GM19468 (cell line): ENCODE results near the gene MAPRE3.

ENCODE experiments used
- ATAC-seq: cut with Tn5 transposase; IDR thresholded peaks from one replicate; pipeline ENCODE4 v1.9.1; 2021; ENCODE audit warnings: mild to moderate bottlenecking, moderate library complexity, moderate number of reproducible peaks; ENCODE audit not compliant: unreplicated experiment; ENCODE audit errors: extremely low read depth

The MAPRE3 gene

DNA sequence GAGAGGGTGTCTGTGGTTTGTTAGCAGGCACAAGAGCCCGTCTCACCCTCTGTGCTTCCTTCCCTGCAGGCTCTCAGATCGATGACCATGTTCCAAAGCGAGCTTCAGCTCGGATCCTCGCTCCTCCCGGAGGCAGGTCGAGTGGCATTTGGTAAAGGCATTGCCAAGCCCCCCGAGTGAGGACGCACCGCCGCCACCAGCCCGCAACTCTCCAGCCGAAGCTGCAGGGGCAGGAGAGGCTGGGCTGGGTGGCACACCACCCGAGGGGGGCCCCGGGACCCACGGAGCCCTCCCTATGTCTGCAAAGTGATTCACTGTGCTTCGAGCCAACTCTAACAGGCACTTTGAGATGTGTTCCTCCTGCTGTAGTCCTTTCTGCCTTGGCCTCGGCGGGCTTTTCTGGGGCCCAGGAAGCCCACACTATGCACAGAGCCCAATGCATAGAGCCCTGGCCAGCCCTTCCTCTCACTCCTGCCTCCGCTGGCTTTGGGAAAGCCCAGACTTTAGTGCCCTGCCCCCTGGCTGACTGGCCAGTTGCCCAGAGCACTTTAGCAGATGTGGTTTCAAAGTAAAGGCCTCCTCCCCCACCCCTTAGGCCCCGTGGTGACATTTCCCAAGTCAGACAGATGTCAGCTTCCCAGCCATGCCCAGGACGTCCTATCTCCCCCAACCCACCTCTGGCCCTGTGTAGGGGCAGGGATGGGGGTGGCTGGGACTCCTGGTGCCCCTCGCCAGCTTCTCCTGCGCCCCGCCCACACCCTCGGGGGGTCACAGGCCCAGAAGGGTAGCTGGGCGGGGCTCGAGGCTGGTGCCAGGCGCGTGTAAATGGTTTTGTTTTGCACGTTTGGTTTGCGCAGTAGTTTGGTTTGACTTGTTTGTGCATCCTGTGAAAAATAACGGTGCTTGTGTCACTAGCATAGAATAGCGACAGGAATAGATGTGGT lies 23.3 kb upstream of the MAPRE3 start:
- ATAC-seq = no peak

DNA sequence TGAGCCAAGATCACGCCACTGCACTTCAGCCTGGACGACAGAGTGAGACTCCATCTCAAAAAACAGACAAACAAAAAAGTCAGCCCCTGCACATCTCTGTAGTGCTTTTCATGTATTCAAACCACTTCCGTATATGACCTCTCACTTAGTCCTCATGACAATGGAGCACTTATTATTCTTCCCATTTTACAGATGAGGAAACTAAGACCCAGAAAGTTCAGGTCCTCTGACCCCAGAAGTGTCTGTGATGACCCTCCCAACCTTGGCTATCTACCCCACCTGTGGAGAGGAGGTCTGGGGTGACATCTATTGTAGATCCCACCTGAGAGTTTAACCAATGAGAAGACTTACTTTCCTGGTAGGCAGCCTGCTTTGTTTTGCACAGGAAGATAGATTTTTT lies 21.6 kb upstream of the MAPRE3 start:
- ATAC-seq = no peak

DNA sequence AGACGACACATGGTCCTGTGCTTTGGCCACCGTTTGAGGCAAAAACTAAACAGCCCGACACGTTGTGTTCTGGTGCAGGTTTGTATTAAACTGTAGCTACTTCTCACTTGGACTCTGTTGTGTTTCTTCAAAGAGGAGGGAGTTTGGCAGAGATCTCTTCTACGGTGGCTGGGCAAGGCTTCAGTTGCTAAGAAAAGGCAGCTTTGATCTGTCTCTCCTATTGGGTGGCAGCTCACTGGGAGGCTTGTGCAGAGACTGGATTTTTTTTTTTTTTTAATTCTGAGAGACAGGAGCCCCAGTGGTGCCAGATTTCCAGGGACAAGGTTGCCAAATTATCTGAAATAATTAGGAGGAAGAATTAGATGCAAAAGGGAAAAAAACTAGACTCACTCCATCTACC lies 20.2 kb upstream of the MAPRE3 start:
- no peak for ATAC-seq

DNA sequence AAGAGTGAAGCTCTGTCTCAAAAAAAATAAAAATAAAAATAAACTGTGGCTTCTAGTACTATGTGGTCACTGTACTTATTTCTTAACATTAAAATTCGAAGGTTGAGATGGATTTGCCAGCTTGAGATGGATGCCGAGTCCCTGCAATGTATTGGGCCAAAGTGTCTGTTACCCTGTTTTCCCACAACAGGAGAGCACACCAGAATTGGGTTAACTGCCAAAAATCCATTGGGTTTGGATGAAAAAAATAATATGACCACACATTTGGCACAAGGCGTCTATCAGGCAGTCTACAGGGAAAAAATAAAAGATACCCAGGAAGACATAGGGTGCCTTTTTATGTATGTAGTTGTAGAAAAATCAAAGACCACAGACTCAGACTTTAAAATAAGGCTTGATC lies 19.2 kb upstream of the MAPRE3 start:
- ATAC-seq = no peak

DNA sequence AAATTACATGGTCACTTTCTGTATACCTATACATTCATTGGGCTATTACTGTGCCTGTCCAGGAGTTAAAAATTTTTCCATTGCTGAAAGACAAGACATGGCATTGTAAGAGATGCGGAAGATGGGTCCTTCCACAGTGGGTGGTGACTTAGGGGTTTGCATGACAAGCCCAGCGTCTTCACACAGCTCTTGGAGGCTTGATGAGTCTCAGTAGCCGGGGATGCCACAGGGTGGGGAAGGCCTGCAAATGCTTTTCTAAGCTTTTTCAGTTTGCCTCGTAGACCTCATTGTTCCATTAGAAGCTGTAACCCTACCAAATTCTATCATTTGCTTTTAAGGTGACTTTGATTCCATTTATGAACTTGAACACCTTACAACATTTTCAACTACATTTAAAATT lies 18.1 kb upstream of the MAPRE3 start:
- no peak for ATAC-seq

DNA sequence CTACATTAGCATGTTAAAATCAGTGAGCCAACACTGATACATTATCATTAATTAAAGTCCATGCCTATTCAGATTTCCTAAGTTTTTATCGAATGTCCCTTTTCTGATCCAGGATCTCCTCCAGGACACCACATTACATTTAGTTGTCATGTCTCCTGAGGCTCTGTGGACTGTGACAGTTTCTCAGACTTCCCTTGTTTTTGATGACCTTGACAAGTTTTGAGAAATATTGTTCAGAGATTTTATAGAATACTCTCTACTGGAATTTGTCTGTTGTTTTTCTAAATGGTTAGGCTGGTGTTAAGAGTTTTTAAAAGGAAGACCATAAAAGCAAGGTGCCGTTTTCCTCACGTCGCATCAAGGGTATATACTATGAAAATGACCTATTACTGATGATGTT lies 16.3 kb upstream of the MAPRE3 start:
- no peak for ATAC-seq

DNA sequence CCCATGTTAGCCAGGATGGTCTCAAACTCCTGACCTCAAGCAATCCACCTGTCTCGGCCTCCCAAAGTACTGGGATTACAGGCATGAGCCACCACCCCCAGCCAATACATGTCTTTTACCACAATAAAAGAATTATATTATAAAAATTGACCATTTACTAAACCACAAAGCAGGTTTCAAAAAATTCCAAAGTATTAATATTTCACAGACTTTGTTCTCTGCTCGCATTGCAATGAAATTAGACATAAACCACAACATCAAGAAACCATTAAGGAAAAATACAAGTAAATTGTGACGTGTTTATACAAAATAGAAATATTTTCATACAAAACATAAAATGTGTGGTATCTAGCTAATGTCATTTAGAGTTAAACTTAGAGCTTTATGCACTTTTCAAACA lies 13.4 kb upstream of the MAPRE3 start:
- no peak for ATAC-seq

DNA sequence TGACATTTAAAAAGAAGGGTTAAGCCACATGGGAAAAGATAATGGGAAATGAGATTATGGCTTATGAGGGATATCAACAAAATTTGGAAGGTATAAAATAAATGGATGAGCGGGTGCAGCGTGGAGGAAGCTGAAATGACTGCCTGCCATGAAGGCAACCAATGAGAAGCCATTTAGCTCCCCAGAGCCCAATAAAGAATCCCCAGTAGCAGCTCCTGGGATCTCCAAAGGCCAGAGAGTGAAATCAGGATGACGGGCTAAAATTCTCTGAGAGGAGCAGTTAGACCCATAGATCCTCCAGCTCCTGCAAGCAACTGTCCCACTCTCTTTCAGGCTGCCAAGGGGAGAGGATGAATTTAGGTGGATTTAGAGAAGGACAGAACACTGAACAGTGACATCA lies 12.9 kb upstream of the MAPRE3 start:
- no peak for ATAC-seq

DNA sequence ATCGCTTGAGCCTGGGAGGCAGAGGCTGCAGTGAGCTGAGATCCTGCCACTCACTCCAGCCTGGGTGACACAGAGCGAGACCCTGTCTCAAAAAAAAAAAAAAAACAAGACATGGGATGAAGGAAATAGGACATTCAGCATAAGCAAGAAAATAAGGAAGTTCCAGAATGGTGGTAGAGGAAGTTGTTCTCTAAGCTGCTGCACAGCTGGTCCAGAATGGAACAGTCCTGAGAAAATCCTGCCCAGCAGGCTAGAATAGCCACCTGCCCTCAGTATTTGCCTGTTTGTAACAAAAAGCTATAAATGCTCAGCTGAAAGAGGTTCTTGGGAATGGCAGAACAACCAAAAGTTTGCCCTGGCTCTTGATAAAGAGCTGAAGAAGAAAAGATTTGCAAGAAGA lies 11.1 kb upstream of the MAPRE3 start:
- no peak for ATAC-seq

DNA sequence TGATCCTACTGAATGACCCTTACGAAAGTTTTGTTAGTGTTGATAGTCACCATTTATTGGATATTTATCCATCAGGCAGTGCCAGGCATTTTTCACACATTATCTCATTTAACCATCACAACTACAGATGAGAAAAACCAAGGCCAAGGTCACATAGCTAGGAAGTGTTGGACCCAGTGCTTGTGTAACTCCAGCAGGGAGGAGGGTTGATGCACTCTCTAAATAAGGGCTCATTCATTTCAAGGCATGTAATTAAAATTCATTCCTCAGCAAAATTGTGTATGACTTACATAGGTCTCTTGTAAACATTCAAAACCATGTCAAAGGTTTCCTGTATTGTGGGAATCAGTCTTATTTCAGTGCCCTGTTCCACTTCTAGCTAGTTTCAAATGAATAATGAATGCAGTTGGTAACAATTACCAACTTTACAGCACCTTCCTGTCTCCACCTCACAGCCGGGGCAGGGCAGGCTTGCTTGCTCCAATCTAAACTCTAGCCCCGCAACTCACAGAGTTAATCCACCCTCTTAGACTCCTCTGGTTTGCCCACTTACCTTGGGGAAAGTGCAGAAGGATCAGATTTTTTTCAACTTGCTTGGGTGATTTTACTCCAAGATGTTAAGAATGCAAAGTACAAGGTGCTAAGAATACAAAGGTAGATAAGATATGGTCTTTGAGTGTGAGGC lies 5.8 kb upstream of the MAPRE3 start:
- ATAC-seq = no peak

DNA sequence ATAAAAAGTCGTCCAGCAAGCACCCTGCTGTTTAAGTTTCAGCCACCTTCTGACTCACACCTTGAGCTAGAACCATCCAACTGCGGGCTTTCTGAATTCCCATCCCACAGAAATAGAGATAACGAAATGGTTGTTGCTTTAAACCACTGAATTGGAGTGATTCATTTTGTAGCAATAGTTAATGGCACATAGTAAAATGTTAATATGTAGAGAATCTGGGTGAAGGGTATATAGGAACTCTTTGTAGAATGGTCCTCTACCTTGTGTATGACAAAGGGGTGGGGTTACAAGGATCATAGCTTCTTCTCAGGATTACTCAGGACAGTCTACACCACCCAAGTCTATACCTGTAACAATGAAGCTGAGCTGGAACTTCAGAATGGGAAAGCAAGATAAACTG lies 2.4 kb upstream of the MAPRE3 start:
- ATAC-seq = no peak

DNA sequence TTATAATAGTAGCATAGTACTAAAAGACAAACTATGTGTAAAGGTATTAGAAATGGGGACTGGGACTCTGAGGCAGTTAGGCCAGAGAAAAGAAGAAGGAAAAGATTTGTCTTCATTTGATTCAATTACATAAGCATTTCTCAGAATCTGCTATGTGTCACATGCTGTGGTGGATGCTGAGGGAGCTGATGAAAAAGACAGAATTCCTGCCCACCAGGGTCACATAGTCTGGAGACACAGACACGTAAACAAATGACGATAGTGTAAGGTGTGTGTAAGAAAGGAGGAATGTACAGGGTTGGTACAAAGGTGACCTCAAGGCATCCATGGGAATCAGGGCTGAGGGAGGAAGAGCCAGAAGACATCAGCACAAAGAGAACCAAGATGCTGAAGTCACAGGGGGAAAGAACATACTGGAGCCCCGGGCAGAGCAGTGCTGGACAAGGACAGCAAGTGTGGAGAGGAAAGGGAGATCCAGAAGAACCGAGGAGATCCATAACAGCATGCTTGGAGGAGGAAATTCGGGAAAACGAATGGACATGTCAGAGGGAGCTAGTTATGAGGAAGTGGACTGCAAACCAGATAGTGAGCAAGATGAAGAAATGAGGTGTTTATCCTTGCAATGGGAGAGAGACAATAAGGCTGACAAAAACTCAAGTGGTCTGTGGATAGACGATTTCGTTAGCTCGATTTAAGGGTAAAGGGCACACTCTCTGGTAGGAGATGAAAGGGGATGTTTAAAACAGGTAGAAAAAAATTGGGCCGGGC lies 1.2 kb upstream of the MAPRE3 start:
- no peak for ATAC-seq

DNA sequence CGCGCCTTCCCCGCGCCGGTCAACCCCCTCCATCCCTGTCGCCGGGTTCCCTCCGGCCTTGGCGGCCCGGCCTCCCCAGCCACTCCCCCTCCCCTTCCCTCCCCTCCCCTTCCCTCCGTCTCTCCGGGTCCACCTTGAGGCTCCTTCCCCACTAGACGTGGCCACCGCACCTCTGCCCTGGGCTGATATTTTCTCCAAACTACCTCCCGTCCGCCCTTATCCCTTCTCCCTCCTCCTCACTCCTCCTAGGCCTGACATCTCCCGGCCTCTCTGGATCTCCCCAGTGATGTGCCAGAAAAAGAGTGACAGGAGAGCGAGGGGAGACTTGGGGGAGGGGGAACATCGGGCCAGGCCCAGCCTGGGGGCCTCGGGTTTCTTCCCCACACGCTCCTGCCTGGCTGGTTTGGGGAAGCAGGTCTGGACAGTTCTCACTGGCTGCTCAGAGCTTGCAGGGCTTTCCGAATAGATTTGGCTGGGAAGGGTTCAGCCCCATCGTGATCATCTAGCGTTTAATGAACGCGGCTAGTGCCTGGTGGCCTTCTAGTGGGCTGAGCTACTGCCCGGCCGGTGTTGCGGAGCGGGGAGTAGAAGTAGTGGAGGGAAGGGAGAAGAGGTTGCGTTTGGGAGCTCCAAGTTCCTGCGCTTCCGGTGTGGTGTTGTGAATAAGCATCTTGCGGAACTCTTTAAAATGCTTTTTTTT lies 641 bp downstream of the MAPRE3 start:
- no peak for ATAC-seq

DNA sequence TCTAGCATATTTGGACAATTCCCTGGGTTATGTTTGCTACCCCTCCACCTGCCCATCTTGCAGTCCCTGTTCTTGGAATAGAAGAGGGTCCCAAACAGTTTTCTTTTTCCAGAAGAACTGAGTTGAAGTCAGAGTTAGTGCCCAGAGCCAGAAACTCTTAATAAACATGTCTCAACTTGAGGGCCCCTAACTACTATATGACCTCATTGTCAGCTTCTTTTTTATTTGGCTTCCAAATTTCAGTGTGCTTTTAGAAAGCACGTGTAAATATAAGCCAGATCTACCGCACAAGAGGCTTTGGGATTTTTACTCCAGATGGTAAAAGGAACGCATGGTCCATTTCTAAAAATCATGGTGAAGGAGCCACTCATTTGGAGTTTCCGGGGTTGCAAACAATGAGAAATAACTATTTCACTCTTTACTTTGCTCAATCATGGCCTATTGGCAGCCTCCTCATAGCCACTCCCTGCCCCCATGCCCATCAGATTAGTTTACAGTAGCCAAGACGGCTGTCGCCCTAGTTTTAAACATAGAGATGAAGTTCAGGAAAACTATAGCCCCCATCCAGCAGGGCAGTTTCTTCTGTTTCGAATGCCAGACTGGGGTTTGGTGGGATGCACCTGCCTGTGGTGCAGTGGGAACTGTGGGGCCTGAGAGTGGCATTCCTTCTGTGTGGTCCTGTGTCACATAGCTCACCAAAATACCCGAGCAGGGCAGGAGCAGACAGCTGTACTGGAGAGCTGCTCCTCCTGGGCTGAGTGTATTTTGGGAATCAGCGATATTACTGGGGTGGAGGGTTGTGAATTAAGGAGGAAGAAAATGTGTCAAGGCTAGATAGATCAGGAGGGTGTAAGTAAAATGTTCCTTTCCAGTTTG lies 1.7 kb downstream of the MAPRE3 start:
- no peak for ATAC-seq

DNA sequence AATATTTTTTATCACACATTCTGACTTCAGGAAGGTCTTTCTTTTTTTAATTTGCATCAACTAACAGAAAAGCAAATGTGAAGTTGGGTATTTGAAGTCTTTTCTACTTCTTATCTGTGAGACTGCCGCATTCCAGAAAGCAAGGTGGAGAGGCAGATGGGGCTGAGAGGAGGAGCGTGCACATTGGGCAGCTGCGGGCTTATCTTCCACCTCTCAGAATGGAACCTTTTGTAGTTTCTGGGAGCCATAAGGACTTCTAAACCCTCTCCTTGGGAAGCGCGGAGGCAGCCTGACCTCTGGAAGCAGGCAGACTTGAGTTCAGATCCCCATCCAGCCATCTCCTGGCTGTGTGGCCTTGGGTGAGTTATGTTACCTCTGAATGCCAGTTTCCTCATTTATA lies 3.9 kb downstream of the MAPRE3 start:
- no peak for ATAC-seq

DNA sequence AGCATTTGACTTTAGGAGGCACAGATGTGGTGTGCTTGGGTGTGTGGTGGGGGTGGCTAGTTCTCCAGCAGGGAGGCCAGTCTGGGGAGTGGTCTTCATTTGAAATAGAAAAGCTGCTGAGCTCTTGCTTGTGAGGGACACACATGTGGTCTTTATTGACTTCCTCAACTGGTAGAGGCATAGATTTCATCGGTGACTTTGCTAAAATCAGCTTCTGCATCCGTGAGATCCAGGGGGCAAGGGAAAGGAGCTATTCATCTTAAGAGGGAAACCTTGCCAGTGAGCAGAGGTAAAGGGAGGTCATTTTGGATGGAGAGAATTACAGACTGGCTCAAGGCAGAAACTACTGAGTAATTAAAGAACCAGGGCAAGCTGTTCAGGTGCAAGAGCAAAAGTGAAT lies 4.7 kb downstream of the MAPRE3 start:
- no peak for ATAC-seq

DNA sequence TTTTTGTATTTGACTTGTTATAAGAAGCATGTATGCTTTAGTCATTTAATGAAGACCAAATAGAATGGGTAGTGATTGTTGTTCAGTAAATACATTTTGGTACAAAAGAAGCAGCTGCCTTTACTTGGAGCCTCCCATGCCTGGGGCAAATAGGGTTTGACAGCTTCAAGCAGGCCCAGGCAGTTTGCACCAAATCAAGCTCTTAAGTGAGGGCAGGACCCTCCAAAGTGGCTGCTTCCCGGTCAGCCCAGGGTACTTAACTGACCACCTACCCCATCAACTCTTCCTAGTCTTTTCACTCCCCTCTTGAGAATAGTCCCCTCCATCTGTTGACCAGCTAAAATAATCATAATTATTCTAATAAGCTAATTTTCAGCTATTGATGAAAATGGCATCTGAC lies 5.2 kb downstream of the MAPRE3 start:
- no peak for ATAC-seq

DNA sequence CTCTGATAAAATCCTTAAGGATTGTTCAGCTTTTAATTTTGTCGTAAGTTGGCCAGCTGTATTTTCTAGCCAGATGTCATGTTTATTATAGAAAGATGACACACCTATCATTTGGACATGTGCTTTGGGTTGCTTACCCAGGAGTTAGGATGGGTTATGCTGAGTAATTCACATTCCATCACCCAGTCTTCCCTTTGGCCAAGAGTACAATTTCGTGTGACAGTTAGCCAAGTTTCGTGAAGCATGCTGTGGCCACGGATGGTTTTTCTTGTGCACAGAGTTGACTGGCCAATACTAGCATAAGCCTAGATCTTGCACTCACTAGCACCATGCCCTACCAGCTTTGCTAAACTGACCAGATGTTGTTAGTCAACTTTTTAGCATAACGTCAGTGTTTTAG lies 5.8 kb downstream of the MAPRE3 start:
- ATAC-seq = no peak

DNA sequence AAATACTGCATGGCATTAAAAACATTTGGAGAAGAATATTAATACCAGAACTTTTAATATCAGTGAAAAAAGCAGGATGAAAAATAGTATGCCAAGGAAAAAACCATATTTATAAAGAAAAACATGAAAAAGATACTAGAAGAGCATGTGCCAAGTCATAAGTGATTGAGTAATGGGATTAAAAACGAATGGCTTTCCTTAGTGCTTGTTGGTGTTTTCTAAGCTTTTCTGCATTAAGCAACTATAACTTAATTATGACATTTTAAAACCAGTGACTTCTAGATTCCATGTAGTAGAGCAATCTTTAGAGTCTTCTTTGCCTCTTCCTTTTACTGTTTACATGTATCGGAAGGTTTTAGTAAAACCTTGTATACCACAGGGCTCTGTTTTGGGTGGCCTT lies 6.6 kb downstream of the MAPRE3 start:
- no peak for ATAC-seq
